Prostate gland (tissue), 2 donors: Measurements from ENCODE around the gene SHQ1. TPM values are rescaled to one million over a fixed set of nuclear protein-coding genes. Genes with fewer than 3 reads are reported as not detected.

ENCODE experiments used
- DNase-seq: peaks from one replicate; pipeline ENCODE4 v3.0.0-alpha.2; 2019; ENCODE audit warnings: low spot score
- H3K27ac ChIP-seq, 2 donors: fragments of 200-600 bp; sonication (generic); 2 replicates each; pipeline ENCODE4 v1.5.1; 2017 to 2019
- H3K27me3 ChIP-seq: fragments of 200-600 bp; sonication (generic); replicated peaks from 2 replicates; pipeline ENCODE4 v1.5.1; 2019; ENCODE audit not compliant: insufficient read depth
- H3K36me3 ChIP-seq, 2 donors: fragments of 200-600 bp; sonication (generic); 1 replicate in 1 of 2; 2 replicates in 1 of 2; pipeline versions ENCODE4 v1.5.1 to v1.8.1; 2017 to 2019
- H3K4me1 ChIP-seq: fragments of 200-600 bp; sonication (generic); replicated peaks from 2 replicates; pipeline ENCODE4 v1.5.1; 2019
- H3K4me3 ChIP-seq, 2 donors: fragments of 200-600 bp; sonication (generic); 2 replicates each; pipeline ENCODE4 v1.5.1; 2017 to 2019
- H3K9me3 ChIP-seq: fragments of 200-600 bp; sonication (generic); 2 replicates; pipeline ENCODE4 v1.5.1; 2017
- CTCF ChIP-seq, 4 experiments: fragments of 200-600 bp in 2 of 4; fragments of 450-650 bp in 2 of 4; sonication (generic) in 2 of 4; IDR thresholded peaks; 1 replicate in 3 of 4; 2 replicates in 1 of 4; pipeline ENCODE4 v1.5.1; 2016 to 2019; ENCODE audit warnings: antibody characterized with exemption in 4 of 4, mild to moderate bottlenecking in 2 of 4, moderate library complexity in 2 of 4
- POLR2A ChIP-seq: fragments of 450-650 bp; IDR thresholded peaks from one replicate; pipeline ENCODE4 v1.6.1; 2016; ENCODE audit warnings: antibody characterized with exemption, mild to moderate bottlenecking
- POLR2AphosphoS5 ChIP-seq: sonication (generic); formaldehyde crosslinking; IDR thresholded peaks from one replicate; pipeline ENCODE4 v1.6.1; 2017; ENCODE audit warnings: antibody characterized with exemption
- WGBS: methylation state at CpG from one replicate; pipeline ENCODE4 v1.1.5; 2018; 5-methylcytosine and 5-hydroxymethylcytosine counted together
- intact Hi-C: fragments of 100-400 bp; cut with DNase I; formaldehyde crosslinking; loops from one replicate; pipeline ENCODE4 v1.14.2; 2022
- total RNA-seq, 2 donors: library from RNA; depleted of rRNA; stranded (reverse); fragments of >200 nt; gene quantifications; one replicate each; pipeline ENCODE4 v1.1.0, GENCODE V29; 2016

SHQ1 gene
- total RNA-seq, 2 donors from 2014 or later: 12.9 to 31.9 TPM

- DNase-seq: no peak
- 88% methylated on average over 5 of the region's 5 CpGs for WGBS
- Histone ChIP-seq H3K9me3 (no peaks in the 10 kb centered on the region), H3K27me3 (no peaks in the 10 kb centered on the region), H3K4me1 (no peaks in the 10 kb centered on the region), H3K4me3 (no peak overlapping the region), H3K36me3 (no peaks in the 10 kb centered on the region), H3K27ac (no peak overlapping the region)
- intact Hi-C loops: no loop called here
- TF ChIP-seq CTCF (IDR thresholded peaks at IDR 0.05) (no peak), POLR2A (no peak), POLR2AphosphoS5 (no peak)
These were observed 94.8 kb downstream of the SHQ1 start for GRCh38 chr3:72753495-72753894.

GRCh38 chr3:72750405-72750965 is 97.8 kb downstream of the SHQ1 start:
- intact Hi-C loops: no loop called here
- Histone ChIP-seq H3K27ac (peak overlapping the region; percentile 51 to 60), H3K27me3 (no peaks in the 10 kb centered on the region), H3K9me3 (no peaks in the 10 kb centered on the region), H3K4me3 (no peak overlapping the region), H3K36me3 (no peaks in the 10 kb centered on the region), H3K4me1 (no peaks in the 10 kb centered on the region)
- no peak for DNase-seq
- WGBS: 25% methylated on average over 4 of the region's 4 CpGs
- TF ChIP-seq CTCF (IDR thresholded peaks at IDR 0.05) (no peak), POLR2AphosphoS5 (peak; percentile 16), POLR2A (no peak)

GRCh38 chr3:72748659-72749058 is 99.6 kb downstream of the SHQ1 start:
- no peak for DNase-seq
- 79% methylated on average over 6 of the region's 6 CpGs for WGBS
- H3K36me3 ChIP-seq: no peaks in the 10 kb centered on the region
- intact Hi-C loops: no loop called here
- no peak overlapping the region for H3K27ac ChIP-seq
- no peaks in the 10 kb centered on the region for H3K9me3 ChIP-seq
- H3K4me1 ChIP-seq: no peaks in the 10 kb centered on the region
- H3K27me3 ChIP-seq: no peaks in the 10 kb centered on the region
- TF ChIP-seq POLR2AphosphoS5: no peak
- no peak for TF ChIP-seq CTCF (IDR thresholded peaks at IDR 0.05)
- TF ChIP-seq POLR2A: no peak
- H3K4me3 ChIP-seq: no peak overlapping the region

GRCh38 chr3:72746430-72747411 is 101.5 kb downstream of the SHQ1 start:
- TF ChIP-seq CTCF (IDR thresholded peaks at IDR 0.05): no peak
- no peak for TF ChIP-seq POLR2A
- TF ChIP-seq POLR2AphosphoS5: peak; percentile 65
- Histone ChIP-seq H3K36me3 (no peaks in the 10 kb centered on the region), H3K9me3 (no peaks in the 10 kb centered on the region), H3K27ac (peak overlapping the region; percentile 77 to 88), H3K4me1 (no peaks in the 10 kb centered on the region), H3K27me3 (no peaks in the 10 kb centered on the region), H3K4me3 (no peak overlapping the region)
- WGBS: 39% methylated on average over 11 of the region's 11 CpGs
- intact Hi-C loops: no loop called here
- DNase-seq: peak; percentile 60
